ENCODE data around the gene COL28A1. TPM values are rescaled to one million over a fixed set of nuclear protein-coding genes. Genes with fewer than 3 reads are reported as not detected.

The COL28A1 gene
- total and polyA plus RNA-seq, 7 experiments from 2014 or later: 0.12 to 0.49 (median 0.38) TPM; not detected in 2

GRCh38 chr7:7529328-7529727 is 6.3 kb downstream of the COL28A1 start:
- intact Hi-C loops (cut with micrococcal nuclease): no loop called here
- DNase-seq (no peak), ATAC-seq (no peak)
- no peaks in the 10 kb centered on the region for H3K36me3 Mint-ChIP-seq
- no peaks in the 10 kb centered on the region for H3K4me1 ChIP-seq (ENCODE audit: control insufficient read depth in 2 of 2, insufficient read depth in 2 of 2, low read length in 2 of 2)
- peaks cover 0 to under 1% of the 10 kb centered on the region in 2 donors for H3K27me3 ChIP-seq (ENCODE audit: control insufficient read depth in 2 of 2, insufficient read depth in 2 of 2, low read length in 2 of 2)
- no peaks in the 10 kb centered on the region for H3K4me1 Mint-ChIP-seq
- ChIA-PET POLR2A (interaction anchor here (0.7 kb wide), 1 partner anchor 720 kb away, joined by 4 read pairs; no protein-coding TSS in a partner anchor), CTCF (no interaction called here)
- no peaks in the 10 kb centered on the region for H3K36me3 ChIP-seq (ENCODE audit: control insufficient read depth in 2 of 3, insufficient read depth in 3 of 3, low read length in 3 of 3)
- H3K4me3 ChIP-seq (ENCODE audit: low read length): no peak overlapping the region
- H3K4me3 Mint-ChIP-seq: no peak overlapping the region
- no peak overlapping the region for H3K27ac Mint-ChIP-seq
- H3K9me3 Mint-ChIP-seq: no peaks in the 10 kb centered on the region
- H3K27ac ChIP-seq (ENCODE audit: low read depth, low read length): no peak overlapping the region
- no peaks in the 10 kb centered on the region for H3K9me3 ChIP-seq (ENCODE audit: control insufficient read depth in 2 of 3, low read length in 3 of 3)
- H3K27me3 Mint-ChIP-seq: peaks cover 0 to 12% (median 9%) of the 10 kb centered on the region in 5 donors

DNA sequence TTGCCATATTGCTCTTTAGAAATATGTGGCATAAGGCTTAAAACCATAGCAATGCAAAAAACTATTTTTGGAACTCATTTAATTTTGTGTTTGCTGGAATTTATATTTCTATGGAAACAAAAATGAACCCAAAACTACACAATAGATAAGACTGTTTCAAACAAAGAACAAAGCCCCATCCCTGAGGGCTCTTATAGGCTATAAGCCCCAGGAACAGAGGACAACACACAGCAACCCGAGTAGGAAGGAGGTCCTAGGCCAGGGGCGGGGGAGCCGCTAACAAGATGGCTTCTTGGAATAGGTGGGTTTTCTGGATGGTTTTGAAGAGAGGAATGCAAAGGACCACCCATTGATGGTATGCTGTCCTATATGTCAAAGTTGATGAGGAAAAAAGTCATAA is 8.6 kb downstream of the COL28A1 start:
- peaks cover 0 to 3% of the 10 kb centered on the region in 2 donors for H3K27me3 ChIP-seq (ENCODE audit: control insufficient read depth in 2 of 2, insufficient read depth in 2 of 2, low read length in 2 of 2)
- DNase-seq (no peak), ATAC-seq (no peak)
- intact Hi-C loops (cut with micrococcal nuclease): no loop called here
- no peaks in the 10 kb centered on the region for H3K9me3 Mint-ChIP-seq
- H3K27me3 Mint-ChIP-seq: peaks cover 0 to 7% (median 5%) of the 10 kb centered on the region in 5 donors
- no peak overlapping the region for H3K4me3 Mint-ChIP-seq
- H3K4me3 ChIP-seq (ENCODE audit: low read length): no peak overlapping the region
- H3K27ac ChIP-seq (ENCODE audit: low read depth, low read length): no peak overlapping the region
- CTCF ChIA-PET: interaction anchor here (0.6 kb wide), 1 partner anchor 344 kb away, joined by 5 read pairs; no protein-coding TSS in a partner anchor
- H3K9me3 ChIP-seq (ENCODE audit: control insufficient read depth in 2 of 3, low read length in 3 of 3): no peaks in the 10 kb centered on the region
- no peaks in the 10 kb centered on the region for H3K36me3 ChIP-seq (ENCODE audit: control insufficient read depth in 2 of 3, insufficient read depth in 3 of 3, low read length in 3 of 3)
- no peaks in the 10 kb centered on the region for H3K4me1 ChIP-seq (ENCODE audit: control insufficient read depth in 2 of 2, insufficient read depth in 2 of 2, low read length in 2 of 2)
- no peaks in the 10 kb centered on the region for H3K4me1 Mint-ChIP-seq
- H3K27ac Mint-ChIP-seq: no peak overlapping the region
- POLR2A ChIA-PET: interaction anchor here (0.9 kb wide), 1 partner anchor 12 kb away, joined by 3 read pairs; no protein-coding TSS in a partner anchor
- H3K36me3 Mint-ChIP-seq: no peaks in the 10 kb centered on the region

DNA sequence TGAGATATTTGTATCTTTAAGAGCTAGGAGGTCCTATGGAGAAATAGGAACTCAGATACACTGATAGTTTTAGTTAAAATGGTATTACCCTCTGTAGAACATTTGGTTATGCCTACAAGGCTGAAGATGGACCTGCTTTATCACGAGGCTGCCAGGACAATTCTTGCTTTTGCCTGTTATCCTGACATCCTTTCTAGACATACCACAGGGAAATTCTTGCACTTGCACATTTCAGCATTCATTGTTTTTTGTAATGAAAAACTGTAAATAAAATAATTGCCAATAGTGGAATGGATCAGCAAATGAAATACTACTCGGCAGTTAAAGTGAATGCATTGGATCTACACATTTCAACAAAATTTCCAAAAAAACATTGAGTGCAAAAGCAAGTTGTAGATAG is 9.7 kb downstream of the COL28A1 start:
- CTCF ChIA-PET: no interaction called here
- H3K27me3 ChIP-seq (ENCODE audit: control insufficient read depth in 2 of 2, insufficient read depth in 2 of 2, low read length in 2 of 2): peaks cover 0 to 3% of the 10 kb centered on the region in 2 donors
- no peaks in the 10 kb centered on the region for H3K4me1 Mint-ChIP-seq
- H3K36me3 ChIP-seq (ENCODE audit: control insufficient read depth in 2 of 3, insufficient read depth in 3 of 3, low read length in 3 of 3): no peaks in the 10 kb centered on the region
- DNase-seq (no peak), ATAC-seq (no peak)
- POLR2A ChIA-PET: interaction anchor here (0.7 kb wide), 1 partner anchor 109 kb away, joined by 3 read pairs; no protein-coding TSS in a partner anchor
- no peaks in the 10 kb centered on the region for H3K36me3 Mint-ChIP-seq
- no peaks in the 10 kb centered on the region for H3K9me3 ChIP-seq (ENCODE audit: control insufficient read depth in 2 of 3, low read length in 3 of 3)
- H3K27me3 Mint-ChIP-seq: peaks cover 0 to 7% (median 5%) of the 10 kb centered on the region in 5 donors
- H3K27ac Mint-ChIP-seq: no peak overlapping the region
- no peaks in the 10 kb centered on the region for H3K4me1 ChIP-seq (ENCODE audit: control insufficient read depth in 2 of 2, insufficient read depth in 2 of 2, low read length in 2 of 2)
- H3K27ac ChIP-seq (ENCODE audit: low read depth, low read length): no peak overlapping the region
- no peak overlapping the region for H3K4me3 Mint-ChIP-seq
- H3K4me3 ChIP-seq (ENCODE audit: low read length): no peak overlapping the region
- no peaks in the 10 kb centered on the region for H3K9me3 Mint-ChIP-seq
- intact Hi-C loops (cut with micrococcal nuclease): no loop called here

DNA sequence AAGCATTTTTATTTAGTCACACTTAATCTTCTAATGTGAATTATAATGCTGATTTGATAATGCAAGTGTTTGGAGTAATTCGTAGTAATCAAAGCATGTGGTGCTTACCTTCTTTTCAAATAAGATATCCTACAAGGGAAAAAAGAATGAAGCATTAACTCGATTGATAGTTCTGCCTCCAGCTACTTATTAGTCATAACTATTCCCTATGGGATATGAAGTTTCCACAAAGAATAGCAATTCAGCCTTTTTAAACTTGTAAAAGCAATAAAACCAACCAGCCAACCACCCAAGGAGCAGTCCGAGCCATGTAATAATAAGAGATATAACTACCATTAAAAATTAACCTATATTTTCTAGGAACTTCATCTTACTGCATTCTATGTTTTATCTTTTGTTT is 11.6 kb downstream of the COL28A1 start:
- ATAC-seq (no peak), DNase-seq (no peak)
- H3K27ac Mint-ChIP-seq: no peak overlapping the region
- H3K27me3 Mint-ChIP-seq: peaks cover 0 to 5% (median 3%) of the 10 kb centered on the region in 5 donors
- no peaks in the 10 kb centered on the region for H3K36me3 Mint-ChIP-seq
- no peak overlapping the region for H3K4me3 Mint-ChIP-seq
- Histone ChIP-seq H3K36me3 (ENCODE audit: control insufficient read depth in 2 of 3, insufficient read depth in 3 of 3, low read length in 3 of 3) (no peaks in the 10 kb centered on the region), H3K27me3 (ENCODE audit: control insufficient read depth in 2 of 2, insufficient read depth in 2 of 2, low read length in 2 of 2) (peaks cover 0 to 3% of the 10 kb centered on the region in 2 donors), H3K27ac (ENCODE audit: low read depth, low read length) (no peak overlapping the region), H3K4me3 (ENCODE audit: low read length) (no peak overlapping the region), H3K4me1 (ENCODE audit: control insufficient read depth in 2 of 2, insufficient read depth in 2 of 2, low read length in 2 of 2) (no peaks in the 10 kb centered on the region), H3K9me3 (ENCODE audit: control insufficient read depth in 2 of 3, low read length in 3 of 3) (no peaks in the 10 kb centered on the region)
- H3K4me1 Mint-ChIP-seq: no peaks in the 10 kb centered on the region
- intact Hi-C loops (cut with micrococcal nuclease): no loop called here
- CTCF ChIA-PET: no interaction called here
- H3K9me3 Mint-ChIP-seq: no peaks in the 10 kb centered on the region
- POLR2A ChIA-PET: interaction anchor here (0.6 kb wide), 1 partner anchor 438 kb away, joined by 3 read pairs; no protein-coding TSS in a partner anchor

DNA sequence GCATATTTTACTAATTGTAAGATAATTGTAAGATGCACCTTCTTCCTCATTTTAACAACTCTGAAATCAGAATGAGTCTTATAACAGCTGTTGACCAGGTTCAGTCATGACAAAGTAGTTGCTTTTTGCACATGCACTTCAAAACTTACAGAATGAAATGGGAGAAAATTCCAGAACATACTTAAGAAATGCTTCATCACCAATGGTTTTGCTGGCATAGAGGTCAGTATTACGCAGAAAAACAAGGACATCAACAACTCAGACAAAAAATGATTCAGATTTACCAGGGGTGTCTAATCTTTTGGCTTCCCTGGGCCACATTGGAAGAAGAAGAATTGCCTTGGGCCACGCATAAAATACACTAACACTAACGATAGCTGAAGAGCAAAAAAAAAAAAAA is 13.3 kb downstream of the COL28A1 start:
- H3K27me3 Mint-ChIP-seq: peaks cover 0 to 10% (median 5%) of the 10 kb centered on the region in 5 donors
- DNase-seq: no peak
- ChIA-PET CTCF (no interaction called here), POLR2A (no interaction called here)
- peaks cover 0 to 3% of the 10 kb centered on the region in 2 donors for H3K27me3 ChIP-seq (ENCODE audit: control insufficient read depth in 2 of 2, insufficient read depth in 2 of 2, low read length in 2 of 2)
- no peaks in the 10 kb centered on the region for H3K9me3 Mint-ChIP-seq
- H3K27ac ChIP-seq (ENCODE audit: low read depth, low read length): no peak overlapping the region
- no peaks in the 10 kb centered on the region for H3K9me3 ChIP-seq (ENCODE audit: control insufficient read depth in 2 of 3, low read length in 3 of 3)
- no peaks in the 10 kb centered on the region for H3K36me3 ChIP-seq (ENCODE audit: control insufficient read depth in 2 of 3, insufficient read depth in 3 of 3, low read length in 3 of 3)
- H3K4me3 Mint-ChIP-seq: no peak overlapping the region
- ATAC-seq: no peak
- H3K4me1 Mint-ChIP-seq: no peaks in the 10 kb centered on the region
- H3K4me1 ChIP-seq (ENCODE audit: control insufficient read depth in 2 of 2, insufficient read depth in 2 of 2, low read length in 2 of 2): no peaks in the 10 kb centered on the region
- H3K36me3 Mint-ChIP-seq: no peaks in the 10 kb centered on the region
- no peak overlapping the region for H3K27ac Mint-ChIP-seq
- intact Hi-C loops (cut with micrococcal nuclease): no loop called here
- no peak overlapping the region for H3K4me3 ChIP-seq (ENCODE audit: low read length)

- H3K4me1 ChIP-seq (ENCODE audit: control insufficient read depth in 2 of 2, insufficient read depth in 2 of 2, low read length in 2 of 2): no peaks in the 10 kb centered on the region
- H3K36me3 ChIP-seq (ENCODE audit: control insufficient read depth in 2 of 3, insufficient read depth in 3 of 3, low read length in 3 of 3): no peaks in the 10 kb centered on the region
- peaks cover 0 to 3% of the 10 kb centered on the region in 2 donors for H3K27me3 ChIP-seq (ENCODE audit: control insufficient read depth in 2 of 2, insufficient read depth in 2 of 2, low read length in 2 of 2)
- H3K4me1 Mint-ChIP-seq: no peaks in the 10 kb centered on the region
- H3K9me3 Mint-ChIP-seq: no peaks in the 10 kb centered on the region
- peaks cover 0 to 10% (median 4%) of the 10 kb centered on the region in 5 donors for H3K27me3 Mint-ChIP-seq
- DNase-seq: no peak
- H3K4me3 ChIP-seq (ENCODE audit: low read length): no peak overlapping the region
- ATAC-seq: no peak
- intact Hi-C loops (cut with micrococcal nuclease): no loop called here
- H3K36me3 Mint-ChIP-seq: no peaks in the 10 kb centered on the region
- H3K9me3 ChIP-seq (ENCODE audit: control insufficient read depth in 2 of 3, low read length in 3 of 3): no peaks in the 10 kb centered on the region
- POLR2A ChIA-PET: no interaction called here
- no peak overlapping the region for H3K27ac ChIP-seq (ENCODE audit: low read depth, low read length)
- H3K4me3 Mint-ChIP-seq: no peak overlapping the region
- H3K27ac Mint-ChIP-seq: no peak overlapping the region
- CTCF ChIA-PET: no interaction called here
These were observed 14.4 kb downstream of the COL28A1 start for GRCh38 chr7:7521259-7521658.

DNA sequence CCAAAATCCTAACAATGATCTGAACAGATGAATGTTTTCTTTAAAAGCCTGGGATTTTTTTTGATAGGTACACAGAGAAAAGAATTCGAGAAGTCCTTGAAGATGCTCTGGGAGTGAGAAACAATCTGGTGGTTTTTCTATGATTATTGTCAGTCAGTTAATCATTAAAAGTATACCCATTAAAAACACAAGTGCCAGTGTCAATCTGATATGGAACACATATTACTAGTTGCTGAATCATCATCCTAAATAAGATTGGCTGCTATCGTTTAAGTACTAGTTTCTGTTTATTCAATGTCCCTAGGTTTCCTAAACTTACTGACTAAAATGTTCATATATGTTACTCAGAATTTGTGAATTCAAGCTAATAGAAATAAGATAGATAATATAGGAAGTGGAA is 16.1 kb downstream of the COL28A1 start:
- Histone ChIP-seq H3K27ac (ENCODE audit: low read depth, low read length) (no peak overlapping the region), H3K9me3 (ENCODE audit: control insufficient read depth in 2 of 3, low read length in 3 of 3) (no peaks in the 10 kb centered on the region), H3K4me3 (ENCODE audit: low read length) (no peak overlapping the region), H3K27me3 (ENCODE audit: control insufficient read depth in 2 of 2, insufficient read depth in 2 of 2, low read length in 2 of 2) (peaks cover 0 to 3% of the 10 kb centered on the region in 2 donors), H3K36me3 (ENCODE audit: control insufficient read depth in 2 of 3, insufficient read depth in 3 of 3, low read length in 3 of 3) (no peaks in the 10 kb centered on the region), H3K4me1 (ENCODE audit: control insufficient read depth in 2 of 2, insufficient read depth in 2 of 2, low read length in 2 of 2) (no peaks in the 10 kb centered on the region)
- POLR2A ChIA-PET: interaction anchor here (0.7 kb wide), 1 partner anchor 36 kb away, joined by 3 read pairs; no protein-coding TSS in a partner anchor
- no peaks in the 10 kb centered on the region for H3K4me1 Mint-ChIP-seq
- CTCF ChIA-PET: no interaction called here
- H3K27ac Mint-ChIP-seq: no peak overlapping the region
- intact Hi-C loops (cut with micrococcal nuclease): no loop called here
- H3K9me3 Mint-ChIP-seq: no peaks in the 10 kb centered on the region
- peaks cover 0 to 7% (median 0%) of the 10 kb centered on the region in 5 donors for H3K27me3 Mint-ChIP-seq
- ATAC-seq (no peak), DNase-seq (no peak)
- H3K36me3 Mint-ChIP-seq: no peaks in the 10 kb centered on the region
- no peak overlapping the region for H3K4me3 Mint-ChIP-seq

Measured in naive thymus-derived CD4-positive, alpha-beta T cell (primary cell).